ENCODE results near the gene SPDYE4. TPM values are rescaled to one million over a fixed set of nuclear protein-coding genes. Genes with fewer than 3 reads are reported as not detected.

SPDYE4 gene
- total RNA-seq, 1 experiment from 2014 or later = not detected

DNA sequence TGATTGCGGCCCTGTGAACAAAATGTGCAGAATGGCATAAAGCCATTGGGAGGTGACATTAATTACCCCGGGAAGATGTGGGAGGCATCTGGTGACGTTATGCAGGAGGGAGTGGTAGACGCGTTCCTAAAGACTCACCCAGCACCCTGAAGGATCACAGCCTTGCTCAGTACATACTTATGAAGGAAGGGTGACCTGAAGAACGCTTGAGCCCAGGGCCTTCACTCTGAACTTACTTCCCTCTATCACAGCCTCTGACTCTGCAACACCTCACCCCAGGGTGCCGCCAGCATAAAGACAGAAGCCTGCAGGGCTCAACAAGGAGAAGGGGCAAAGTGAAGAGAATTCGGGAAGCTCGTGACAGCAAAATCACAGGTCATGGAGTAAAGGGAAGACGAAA lies 31.4 kb upstream of the SPDYE4 start:
- no peak for ATAC-seq
- POLR2A ChIA-PET = interaction anchor here (0.6 kb wide), 1 partner anchor 54 kb away, joined by 3 read pairs; no protein-coding TSS in a partner anchor
- CTCF ChIA-PET = no interaction called here
- TF ChIP-seq, protein P1, sequence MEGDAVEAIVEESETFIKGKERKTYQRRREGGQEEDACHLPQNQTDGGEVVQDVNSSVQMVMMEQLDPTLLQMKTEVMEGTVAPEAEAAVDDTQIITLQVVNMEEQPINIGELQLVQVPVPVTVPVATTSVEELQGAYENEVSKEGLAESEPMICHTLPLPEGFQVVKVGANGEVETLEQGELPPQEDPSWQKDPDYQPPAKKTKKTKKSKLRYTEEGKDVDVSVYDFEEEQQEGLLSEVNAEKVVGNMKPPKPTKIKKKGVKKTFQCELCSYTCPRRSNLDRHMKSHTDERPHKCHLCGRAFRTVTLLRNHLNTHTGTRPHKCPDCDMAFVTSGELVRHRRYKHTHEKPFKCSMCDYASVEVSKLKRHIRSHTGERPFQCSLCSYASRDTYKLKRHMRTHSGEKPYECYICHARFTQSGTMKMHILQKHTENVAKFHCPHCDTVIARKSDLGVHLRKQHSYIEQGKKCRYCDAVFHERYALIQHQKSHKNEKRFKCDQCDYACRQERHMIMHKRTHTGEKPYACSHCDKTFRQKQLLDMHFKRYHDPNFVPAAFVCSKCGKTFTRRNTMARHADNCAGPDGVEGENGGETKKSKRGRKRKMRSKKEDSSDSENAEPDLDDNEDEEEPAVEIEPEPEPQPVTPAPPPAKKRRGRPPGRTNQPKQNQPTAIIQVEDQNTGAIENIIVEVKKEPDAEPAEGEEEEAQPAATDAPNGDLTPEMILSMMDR (IDR thresholded peaks at IDR 0.05) = no peak
- TF ChIP-seq TCF7L2 (IDR thresholded peaks at IDR 0.05; ENCODE audit: low read depth, low read length) = no peak
- TF ChIP-seq POLR2AphosphoS5 (IDR thresholded peaks at IDR 0.05; ENCODE audit: low read depth, low read length) = no peak
- no peak for TF ChIP-seq REST (IDR thresholded peaks at IDR 0.05; ENCODE audit: insufficient read depth in 1 of 2, low read depth in 2 of 2, low read length in 1 of 2)
- no peak for TF ChIP-seq SIN3A (IDR thresholded peaks at IDR 0.05; ENCODE audit: borderline replicate concordance, insufficient read depth, low read depth, low read length)
- H3K4me3 ChIP-seq (ENCODE audit: low read depth in 2 of 2, low read length in 2 of 2) = no peak overlapping the region
- no peak overlapping the region for H3K27ac ChIP-seq (ENCODE audit: low read length)
- in situ Hi-C loops (cut with HindIII; ENCODE audit: low pct_unique_long_range_greater_than_20kb, low sequenced_read_pairs) (no loop called here), intact Hi-C loops (cut with micrococcal nuclease; ENCODE audit: unreplicated experiment) (loop anchor here (5.0 kb wide), 1 partner anchor 37 kb away; no protein-coding TSS in a partner anchor)
- no peaks in the 10 kb centered on the region for H3K9me3 ChIP-seq (ENCODE audit: control insufficient read depth, insufficient read depth, low read depth, low read length)
- no peak for DNase-seq (ENCODE audit: low read depth, low spot score)
- no peaks in the 10 kb centered on the region for H3K4me1 ChIP-seq (ENCODE audit: control insufficient read depth, insufficient read depth, low read length)
- 0 out of 2 replicates have a peak, but pooled peaks cover 2% of the 10 kb centered on the region for H3K27me3 ChIP-seq (ENCODE audit: control insufficient read depth, insufficient read depth, low read length)
- H3K36me3 ChIP-seq (ENCODE audit: control insufficient read depth, insufficient read depth, low read length) = no peaks in the 10 kb centered on the region
- no TSS peak for BruUV-seq (replicated peaks)

GRCh38 chr17:8788998-8789397 lies 30.7 kb upstream of the SPDYE4 start:
- ATAC-seq = no peak
- ChIA-PET POLR2A (no interaction called here), CTCF (no interaction called here)
- H3K27me3 ChIP-seq (ENCODE audit: control insufficient read depth, insufficient read depth, low read length) = 0 out of 2 replicates have a peak, but pooled peaks cover 2% of the 10 kb centered on the region
- no peak overlapping the region for H3K4me3 ChIP-seq (ENCODE audit: low read depth in 2 of 2, low read length in 2 of 2)
- in situ Hi-C loops (cut with HindIII; ENCODE audit: low pct_unique_long_range_greater_than_20kb, low sequenced_read_pairs) = no loop called here
- H3K36me3 ChIP-seq (ENCODE audit: control insufficient read depth, insufficient read depth, low read length) = no peaks in the 10 kb centered on the region
- no peak for DNase-seq (ENCODE audit: low read depth, low spot score)
- no peak overlapping the region for H3K27ac ChIP-seq (ENCODE audit: low read length)
- intact Hi-C loops (cut with micrococcal nuclease; ENCODE audit: unreplicated experiment) = loop anchor here (5.0 kb wide), 1 partner anchor 37 kb away; no protein-coding TSS in a partner anchor
- BruUV-seq (replicated peaks) = no TSS peak
- H3K4me1 ChIP-seq (ENCODE audit: control insufficient read depth, insufficient read depth, low read length) = no peaks in the 10 kb centered on the region
- TF ChIP-seq SIN3A (IDR thresholded peaks at IDR 0.05; ENCODE audit: borderline replicate concordance, insufficient read depth, low read depth, low read length) (no peak), REST (IDR thresholded peaks at IDR 0.05; ENCODE audit: insufficient read depth in 1 of 2, low read depth in 2 of 2, low read length in 1 of 2) (no peak), POLR2AphosphoS5 (IDR thresholded peaks at IDR 0.05; ENCODE audit: low read depth, low read length) (no peak), TCF7L2 (IDR thresholded peaks at IDR 0.05; ENCODE audit: low read depth, low read length) (no peak)
- TF ChIP-seq, protein P1 (IDR thresholded peaks at IDR 0.05) = no peak
- H3K9me3 ChIP-seq (ENCODE audit: control insufficient read depth, insufficient read depth, low read depth, low read length) = no peaks in the 10 kb centered on the region
